Body of pancreas (tissue), 4 donors: Measurements from ENCODE around the gene SMIM1.

Experiments used
- CTCF ChIP-seq, 7 experiments: fragments of 450-650 bp in 4 of 7; fragments of 200-600 bp in 3 of 7; sonication (generic) in 3 of 7; IDR thresholded peaks; one replicate each; pipeline ENCODE4 v1.5.1; 2016 to 2019; ENCODE audit warnings: antibody characterized with exemption in 7 of 7
- POLR2A ChIP-seq, 3 donors: fragments of 450-650 bp; IDR thresholded peaks; one replicate each; pipeline ENCODE4 v1.6.1; 2016; ENCODE audit warnings: antibody characterized with exemption in 3 of 3, mild to moderate bottlenecking in 2 of 3

GRCh38 chr1:3750741-3751140, 21.8 kb upstream of the SMIM1 start:
- no peak for TF ChIP-seq CTCF (IDR thresholded peaks at IDR 0.05)
- no peak for TF ChIP-seq POLR2A (IDR thresholded peaks at IDR 0.05)
